GM18498 (cell line): Measurements from ENCODE around the gene FGB.

Source experiments
- ATAC-seq: cut with Tn5 transposase; IDR thresholded peaks from one replicate; pipeline ENCODE4 v1.9.1; 2021; ENCODE audit warnings: mild to moderate bottlenecking, moderate library complexity; ENCODE audit not compliant: unreplicated experiment

Gene FGB

GRCh38 chr4:154562697-154563254, at the start of gene FGB:
TSS of gene FGB (plus strand) at chr4:154563011. CDS start at chr4:154563019, 8 bp downstream.
- ATAC-seq, result no peak

GRCh38 chr4:154516318-154517029, 46.3 kb upstream of the FGB start:
- ATAC-seq, result no peak

DNA sequence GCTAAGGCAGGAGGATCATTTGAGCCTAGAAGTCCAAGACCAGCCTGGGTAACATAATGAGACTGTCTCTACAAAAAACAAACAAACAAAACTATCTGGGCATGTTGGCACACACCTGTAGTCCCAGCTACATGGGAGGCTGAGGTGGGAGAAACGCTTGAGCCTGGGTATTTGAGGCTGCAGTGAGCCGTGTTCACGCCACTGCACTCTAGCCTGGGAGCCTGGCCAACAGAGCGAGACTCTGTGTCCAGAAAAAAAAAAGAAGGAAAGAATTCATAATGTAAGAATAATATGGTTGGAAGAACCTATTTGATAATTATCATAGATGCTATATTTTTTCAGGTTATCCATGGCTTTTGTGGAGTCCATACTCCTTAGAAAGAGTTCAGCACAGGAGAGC, 45.2 kb upstream of the FGB start:
- ATAC-seq, result no peak

- ATAC-seq, result no peak
Measured at GRCh38 chr4:154519214-154519613, 43.6 kb upstream of the FGB start.

- ATAC-seq, result no peak
Measured at GRCh38 chr4:154521607-154522006, 41.2 kb upstream of the FGB start.

DNA sequence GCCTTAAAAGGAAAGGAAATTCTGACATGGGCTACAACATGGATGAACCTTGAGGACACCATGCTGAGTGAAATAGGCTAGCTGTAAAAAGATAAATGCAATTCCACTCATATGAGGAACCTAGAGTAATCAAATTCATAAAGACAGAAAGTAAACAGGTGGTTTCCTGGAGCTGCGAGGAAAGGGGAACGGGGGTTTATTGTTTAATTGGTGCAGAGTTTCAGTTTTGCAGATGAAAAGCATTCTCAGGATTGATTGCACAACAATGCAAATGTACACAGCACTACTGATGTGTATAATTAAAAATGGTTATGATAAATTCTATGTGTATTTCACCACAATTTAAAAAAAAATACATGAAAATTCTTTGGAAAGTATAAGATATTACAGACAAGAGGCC, 36.7 kb upstream of the FGB start:
- ATAC-seq, result no peak

- no peak for ATAC-seq
Measured at GRCh38 chr4:154527308-154527707, 35.5 kb upstream of the FGB start.

- ATAC-seq, result no peak
Measured at GRCh38 chr4:154528869-154529268, 33.9 kb upstream of the FGB start.

- ATAC-seq, result no peak
Measured at GRCh38 chr4:154529728-154530519, 32.9 kb upstream of the FGB start.

DNA sequence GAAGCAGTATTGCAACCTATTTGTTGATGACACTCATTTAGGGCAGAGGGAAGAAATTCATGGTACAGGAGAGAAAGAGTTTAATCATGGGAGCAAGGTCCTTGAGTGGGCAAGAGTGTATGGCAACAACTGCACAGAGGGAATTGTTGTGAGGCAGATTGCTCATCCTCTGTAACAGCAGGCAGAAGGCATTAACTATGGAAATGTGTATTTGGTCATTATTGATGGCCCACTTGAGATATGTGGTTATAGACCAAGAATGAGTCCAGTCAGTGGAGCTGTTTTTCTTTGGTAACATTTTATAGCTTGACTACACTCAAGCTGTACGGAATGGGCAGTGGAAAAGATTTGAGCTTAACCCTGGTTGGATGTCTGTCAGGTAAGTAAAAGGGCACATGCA, 28.5 kb upstream of the FGB start:
- ATAC-seq, result no peak

DNA sequence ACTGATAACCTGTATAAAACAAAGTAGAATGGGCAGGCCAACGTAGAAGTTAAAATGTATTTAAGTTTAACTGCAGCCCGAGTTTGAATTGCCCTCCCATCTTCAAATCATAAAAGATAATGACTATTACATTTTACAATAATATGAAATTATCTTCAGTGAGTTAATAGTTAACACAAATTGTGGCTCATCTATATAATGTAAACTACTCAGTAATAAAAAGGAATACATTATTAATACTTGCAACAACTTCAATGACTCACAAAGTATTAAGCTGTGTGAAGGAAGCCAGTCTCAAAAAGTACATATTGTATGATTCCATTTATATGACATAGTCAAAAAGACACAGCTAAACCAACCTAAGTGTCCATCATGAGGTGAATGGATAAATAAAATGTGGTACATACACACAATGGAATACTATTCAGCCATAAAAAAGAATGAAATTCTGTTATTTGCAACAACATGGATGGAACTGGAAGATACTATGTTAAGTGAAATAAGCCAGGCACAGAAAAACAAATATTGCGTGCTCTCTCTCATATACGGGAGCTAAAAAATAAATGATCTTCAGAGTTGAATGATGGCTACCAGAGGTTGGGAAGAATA, 20.4 kb upstream of the FGB start:
- no peak for ATAC-seq

DNA sequence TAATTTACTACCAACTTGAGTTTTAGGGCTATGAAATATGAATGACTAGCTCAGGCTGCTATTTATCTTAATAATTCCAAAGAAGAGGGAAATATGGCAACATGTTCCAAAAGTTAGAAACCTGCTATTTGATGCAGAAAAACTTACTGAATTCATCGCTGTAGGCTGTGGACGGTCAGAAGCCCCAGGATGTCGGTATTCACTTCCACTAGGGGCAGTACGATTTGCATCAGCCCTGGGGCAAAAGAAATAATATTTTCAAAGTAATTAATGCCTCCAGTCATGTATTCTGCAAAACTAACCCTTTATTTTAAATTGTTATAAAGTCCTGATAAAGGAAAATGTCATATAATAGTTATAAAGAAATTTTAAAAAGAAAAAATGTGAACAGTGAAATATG, 17.1 kb upstream of the FGB start:
- no peak for ATAC-seq

GRCh38 chr4:154549894-154550790, 12.7 kb upstream of the FGB start, which contains the start of gene PLRG1:
TSS of gene PLRG1 (minus strand) at chr4:154550400. CDS start at chr4:154550308, 92 bp downstream.
- ATAC-seq, result peak; percentile 99

DNA sequence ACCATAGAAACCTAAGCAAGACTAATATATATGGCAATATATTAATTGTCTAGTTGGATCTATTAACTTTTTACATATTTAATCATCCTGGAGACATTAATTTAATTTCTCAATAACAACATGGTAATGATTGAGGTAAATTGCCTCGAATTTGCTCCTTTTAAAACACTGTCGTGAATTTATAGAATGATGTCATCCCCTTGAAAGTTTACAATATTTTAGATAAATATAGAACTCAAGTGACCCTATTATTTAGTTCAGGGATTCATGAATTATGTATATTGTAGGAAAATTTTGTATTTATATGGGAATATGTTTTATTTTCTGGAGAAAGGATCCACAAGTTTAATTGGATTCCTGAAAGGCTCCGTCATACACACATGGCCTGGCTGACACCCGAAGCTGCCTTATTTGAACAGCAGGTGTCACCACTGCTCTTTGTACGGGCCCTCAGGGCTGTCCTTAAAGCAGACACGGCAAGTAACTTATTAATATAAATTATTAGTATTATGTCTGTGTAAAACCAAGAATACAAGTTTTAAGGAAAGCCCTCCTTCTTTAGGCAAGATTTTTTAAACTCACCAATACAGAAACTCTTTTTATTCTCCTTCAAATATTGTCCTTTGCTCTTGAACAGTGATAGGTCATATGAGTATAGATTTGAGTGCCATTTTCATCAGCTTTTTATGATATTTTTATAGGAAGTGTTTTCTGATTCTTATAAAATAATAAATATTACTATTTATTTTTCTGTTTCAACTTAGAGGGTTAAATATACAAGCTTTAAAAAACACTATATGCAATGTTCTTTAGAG, 10.7 kb upstream of the FGB start:
- peak; percentile 58 for ATAC-seq

DNA sequence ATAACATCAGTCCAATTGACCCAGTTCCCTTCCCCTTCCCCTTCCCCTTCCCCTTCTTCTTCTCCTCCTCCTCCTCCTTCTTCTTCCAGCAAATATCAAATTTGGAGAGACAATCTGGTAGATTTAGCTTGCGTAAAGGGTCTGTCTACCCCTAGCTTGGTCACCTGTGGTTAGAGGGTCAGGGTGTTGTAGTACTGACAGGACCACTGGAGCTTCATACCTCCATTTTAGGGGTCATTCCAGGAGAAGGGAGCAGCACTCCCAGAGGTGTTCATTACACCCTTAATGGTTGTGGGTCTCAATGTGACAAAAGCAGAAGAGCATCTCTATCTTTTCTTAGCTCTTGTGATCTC, 3.7 kb upstream of the FGB start:
- ATAC-seq, result peak; percentile 23

- peak; percentile 87 for ATAC-seq
Measured at GRCh38 chr4:154559494-154560418, 3.1 kb upstream of the FGB start.

- ATAC-seq, result no peak
Measured at GRCh38 chr4:154560419-154560801, 2.4 kb upstream of the FGB start.

GRCh38 chr4:154560824-154561231, 2.0 kb upstream of the FGB start:
- ATAC-seq, result no peak

DNA sequence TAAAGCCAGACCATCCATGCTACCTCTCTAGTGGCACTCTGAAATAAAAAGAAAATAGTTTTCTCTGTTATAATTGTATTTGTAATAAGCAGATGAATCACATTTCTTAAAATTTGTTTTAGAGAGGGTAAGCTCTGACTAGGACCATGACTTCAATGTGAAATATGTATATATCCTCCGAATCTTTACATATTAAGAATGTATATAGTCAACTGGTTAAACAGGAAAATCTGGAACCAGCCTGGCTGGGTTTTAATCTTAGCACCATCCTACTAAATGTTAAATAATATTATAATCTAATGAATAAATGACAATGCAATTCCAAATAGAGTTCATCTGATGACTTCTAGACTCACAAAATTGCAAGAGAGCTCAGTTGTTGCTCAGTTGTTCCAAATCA, 1.5 kb downstream of the FGB start:
- ATAC-seq, result no peak
